T47D (cell line): ENCODE results near the gene SPAG17.

Experiments
- DNase-seq, 2 experiments: peaks; one replicate each; pipeline versions ENCODE4 v3.0.0 to v3.0.0-alpha.2; 2011 to 2012; ENCODE audit warnings: low read depth in 1 of 2, low spot score in 1 of 2
- JUND ChIP-seq: IDR thresholded peaks from 2 replicates; pipeline ENCODE4 v1.6.1; 2012; ENCODE audit warnings: low read depth
- in situ Hi-C: cut with HindIII; loops from 2 replicates; pipeline ENCODE4 v1.10.0; 2016; ENCODE audit warnings: low sequenced_read_pairs, low pct_unique_long_range_greater_than_20kb

Gene SPAG17

GRCh38 chr1:118185084-118185832 is at the start of gene SPAG17:
Gene SPAG17 (minus strand): TSS chr1:118185228. CDS start chr1:118185157, 71 bp downstream.
- TF ChIP-seq JUND: no peak
- no peak for DNase-seq
- in situ Hi-C loops: no loop called here

GRCh38 chr1:118225471-118225870 is 40.4 kb upstream of the SPAG17 start:
- no peak for TF ChIP-seq JUND
- in situ Hi-C loops: no loop called here
- DNase-seq: no peak

- peak in 1 of 2 experiments; percentile 27 for DNase-seq
- in situ Hi-C loops: no loop called here
- TF ChIP-seq JUND: no peak
Observed at GRCh38 chr1:118223426-118223825, 38.4 kb upstream of the SPAG17 start.

- DNase-seq: no peak
- in situ Hi-C loops: no loop called here
- TF ChIP-seq JUND: no peak
Observed at GRCh38 chr1:118219438-118219837, 34.4 kb upstream of the SPAG17 start.

GRCh38 chr1:118217141-118217838 is 32.3 kb upstream of the SPAG17 start:
- peak in 1 of 2 experiments; percentile 21 for DNase-seq
- TF ChIP-seq JUND: no peak
- in situ Hi-C loops: no loop called here

- no peak for TF ChIP-seq JUND
- no peak for DNase-seq
- in situ Hi-C loops: no loop called here
Observed at GRCh38 chr1:118214866-118215265, 29.8 kb upstream of the SPAG17 start.

- in situ Hi-C loops: no loop called here
- no peak for TF ChIP-seq JUND
Observed at GRCh38 chr1:118210723-118211110, 25.7 kb upstream of the SPAG17 start.

GRCh38 chr1:118210051-118210722 is 25.2 kb upstream of the SPAG17 start:
- DNase-seq: no peak
- TF ChIP-seq JUND: no peak
- in situ Hi-C loops: no loop called here

More at GRCh38 chr1:118210723-118211110, 25.7 kb upstream of the SPAG17 start:
- no peak for DNase-seq

- no peak for TF ChIP-seq JUND
- in situ Hi-C loops: no loop called here
Observed at GRCh38 chr1:118209648-118210047, 24.6 kb upstream of the SPAG17 start.

GRCh38 chr1:118206966-118207365 is 21.9 kb upstream of the SPAG17 start:
- in situ Hi-C loops: no loop called here
- no peak for DNase-seq
- TF ChIP-seq JUND: no peak

More at GRCh38 chr1:118209648-118210047, 24.6 kb upstream of the SPAG17 start:
- no peak for DNase-seq

- DNase-seq: no peak
- no peak for TF ChIP-seq JUND
- in situ Hi-C loops: no loop called here
Observed at GRCh38 chr1:118204648-118205047, 19.6 kb upstream of the SPAG17 start.

GRCh38 chr1:118204105-118204504 is 19.1 kb upstream of the SPAG17 start:
- no peak for DNase-seq
- no peak for TF ChIP-seq JUND
- in situ Hi-C loops: no loop called here
